ENCODE measurements around the gene ZNF621.

ZNF621 gene

GRCh38 chr3:40524568-40525285 lies at the start of gene ZNF621:
Gene ZNF621, plus strand, starts transcription at chr3:40524960. Its CDS starts 881 bp downstream, at chr3:40525841.
- TF ChIP-seq JUND (IDR thresholded peaks at IDR 0.05; ENCODE audit: low read depth): no peak
- peak; percentile 85 to 89 for DNase-seq (ENCODE audit: low read depth in 1 of 2, low spot score in 1 of 2)
- in situ Hi-C loops (cut with HindIII; ENCODE audit: low pct_unique_long_range_greater_than_20kb, low sequenced_read_pairs): no loop called here

GRCh38 chr3:40476478-40477470 lies 48.0 kb upstream of the ZNF621 start, which contains the start of gene ZNF619:
Gene ZNF619, plus strand, starts transcription at chr3:40477122. Its CDS starts 858 bp downstream, at chr3:40477980.
- TF ChIP-seq JUND (IDR thresholded peaks at IDR 0.05; ENCODE audit: low read depth): no peak
- in situ Hi-C loops (cut with HindIII; ENCODE audit: low pct_unique_long_range_greater_than_20kb, low sequenced_read_pairs): no loop called here
- peak; percentile 56 to 78 for DNase-seq (ENCODE audit: low read depth in 1 of 2, low spot score in 1 of 2)

- TF ChIP-seq JUND (IDR thresholded peaks at IDR 0.05; ENCODE audit: low read depth): no peak
- no peak for DNase-seq (ENCODE audit: low read depth in 1 of 2, low spot score in 1 of 2)
- in situ Hi-C loops (cut with HindIII; ENCODE audit: low pct_unique_long_range_greater_than_20kb, low sequenced_read_pairs): no loop called here
Measured at GRCh38 chr3:40477666-40478065, 47.1 kb upstream of the ZNF621 start.

- in situ Hi-C loops (cut with HindIII; ENCODE audit: low pct_unique_long_range_greater_than_20kb, low sequenced_read_pairs): no loop called here
- DNase-seq (ENCODE audit: low read depth in 1 of 2, low spot score in 1 of 2): no peak
- no peak for TF ChIP-seq JUND (IDR thresholded peaks at IDR 0.05; ENCODE audit: low read depth)
Measured at GRCh38 chr3:40487172-40487571, 37.6 kb upstream of the ZNF621 start.

- in situ Hi-C loops (cut with HindIII; ENCODE audit: low pct_unique_long_range_greater_than_20kb, low sequenced_read_pairs): no loop called here
- TF ChIP-seq JUND (IDR thresholded peaks at IDR 0.05; ENCODE audit: low read depth): no peak
- DNase-seq (ENCODE audit: low read depth in 1 of 2, low spot score in 1 of 2): no peak
Measured at GRCh38 chr3:40490916-40491315, 33.8 kb upstream of the ZNF621 start.

GRCh38 chr3:40494698-40495097 lies 30.1 kb upstream of the ZNF621 start:
- in situ Hi-C loops (cut with HindIII; ENCODE audit: low pct_unique_long_range_greater_than_20kb, low sequenced_read_pairs): no loop called here
- DNase-seq (ENCODE audit: low read depth in 1 of 2, low spot score in 1 of 2): no peak

GRCh38 chr3:40497288-40497687 lies 27.5 kb upstream of the ZNF621 start:
- DNase-seq (ENCODE audit: low read depth in 1 of 2, low spot score in 1 of 2): no peak
- in situ Hi-C loops (cut with HindIII; ENCODE audit: low pct_unique_long_range_greater_than_20kb, low sequenced_read_pairs): no loop called here

More at GRCh38 chr3:40494698-40495097, 30.1 kb upstream of the ZNF621 start:
- TF ChIP-seq JUND (IDR thresholded peaks at IDR 0.05; ENCODE audit: low read depth): no peak

GRCh38 chr3:40499952-40500351 lies 24.8 kb upstream of the ZNF621 start:
- in situ Hi-C loops (cut with HindIII; ENCODE audit: low pct_unique_long_range_greater_than_20kb, low sequenced_read_pairs): no loop called here
- no peak for DNase-seq (ENCODE audit: low read depth in 1 of 2, low spot score in 1 of 2)
- no peak for TF ChIP-seq JUND (IDR thresholded peaks at IDR 0.05; ENCODE audit: low read depth)

More at GRCh38 chr3:40497288-40497687, 27.5 kb upstream of the ZNF621 start:
- TF ChIP-seq JUND (IDR thresholded peaks at IDR 0.05; ENCODE audit: low read depth): no peak

GRCh38 chr3:40502034-40502433 lies 22.7 kb upstream of the ZNF621 start:
- no peak for TF ChIP-seq JUND (IDR thresholded peaks at IDR 0.05; ENCODE audit: low read depth)
- in situ Hi-C loops (cut with HindIII; ENCODE audit: low pct_unique_long_range_greater_than_20kb, low sequenced_read_pairs): no loop called here
- no peak for DNase-seq (ENCODE audit: low read depth in 1 of 2, low spot score in 1 of 2)

- DNase-seq (ENCODE audit: low read depth in 1 of 2, low spot score in 1 of 2): no peak
- in situ Hi-C loops (cut with HindIII; ENCODE audit: low pct_unique_long_range_greater_than_20kb, low sequenced_read_pairs): no loop called here
- TF ChIP-seq JUND (IDR thresholded peaks at IDR 0.05; ENCODE audit: low read depth): no peak
Measured at GRCh38 chr3:40504636-40505430, 19.9 kb upstream of the ZNF621 start.

GRCh38 chr3:40505599-40506462 lies 18.9 kb upstream of the ZNF621 start, which contains the start of gene ZNF620:
Gene ZNF620, plus strand, starts transcription at chr3:40506039. Its CDS starts 314 bp downstream, at chr3:40506353.
- in situ Hi-C loops (cut with HindIII; ENCODE audit: low pct_unique_long_range_greater_than_20kb, low sequenced_read_pairs): no loop called here
- no peak for TF ChIP-seq JUND (IDR thresholded peaks at IDR 0.05; ENCODE audit: low read depth)
- peak; percentile 52 to 90 for DNase-seq (ENCODE audit: low read depth in 1 of 2, low spot score in 1 of 2)
